ENCODE results near the gene AFF3. TPM values are rescaled to one million over a fixed set of nuclear protein-coding genes. Genes with fewer than 3 reads are reported as not detected.

AFF3 gene
- polyA plus RNA-seq, 1 donor (not counting 4 experiments of a cell fraction or from before 2014, with no cell fraction given) = not detected

DNA sequence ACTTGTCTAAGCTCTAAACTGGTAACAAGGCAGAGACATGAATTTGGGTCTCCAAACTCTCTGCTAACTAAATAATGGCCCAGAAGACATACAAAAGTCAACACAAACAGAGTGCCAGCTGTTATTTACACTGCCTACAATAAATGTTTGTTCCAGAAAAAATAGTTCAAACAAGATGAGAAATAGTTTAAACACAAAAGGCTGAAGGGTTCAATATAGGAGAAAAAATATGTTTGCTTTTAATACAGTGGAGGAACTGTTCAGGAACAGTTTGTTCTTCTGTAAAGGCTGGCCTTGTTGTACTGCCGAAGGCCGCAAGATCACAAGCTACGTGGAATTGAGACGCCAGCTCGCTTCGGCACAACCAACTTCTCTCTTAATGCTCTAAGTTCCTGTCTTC, 74.6 kb downstream of the AFF3 start:
- H2AFZ ChIP-seq (ENCODE audit: control insufficient read depth, low read length) = no peak overlapping the region
- dilution Hi-C loops (cut with MboI; ENCODE audit: extremely low pct_ligation_motif_present, low sequenced_read_pairs) = no loop called here
- H4K20me1 ChIP-seq (ENCODE audit: control insufficient read depth, extremely low read depth, insufficient read depth, low read length) = no peaks in the 10 kb centered on the region
- H3K9ac ChIP-seq (ENCODE audit: control insufficient read depth, extremely low read depth, insufficient read depth, low read length) = no peak overlapping the region
- H3K9me1 ChIP-seq (ENCODE audit: control insufficient read depth, extremely low read depth, insufficient read depth, low read length) = no peaks in the 10 kb centered on the region
- H3K36me3 ChIP-seq (ENCODE audit: control insufficient read depth in 2 of 2, extremely low read depth in 1 of 2, insufficient read depth in 2 of 2, low read length in 2 of 2) = no peaks in the 10 kb centered on the region
- no peak for FAIRE-seq
- H3K9me3 ChIP-seq (ENCODE audit: control insufficient read depth, low read depth, low read length) = no peaks in the 10 kb centered on the region
- H3K27ac ChIP-seq (ENCODE audit: control insufficient read depth, insufficient read depth, low read length) = no peak overlapping the region
- TF ChIP-seq, protein P1, sequence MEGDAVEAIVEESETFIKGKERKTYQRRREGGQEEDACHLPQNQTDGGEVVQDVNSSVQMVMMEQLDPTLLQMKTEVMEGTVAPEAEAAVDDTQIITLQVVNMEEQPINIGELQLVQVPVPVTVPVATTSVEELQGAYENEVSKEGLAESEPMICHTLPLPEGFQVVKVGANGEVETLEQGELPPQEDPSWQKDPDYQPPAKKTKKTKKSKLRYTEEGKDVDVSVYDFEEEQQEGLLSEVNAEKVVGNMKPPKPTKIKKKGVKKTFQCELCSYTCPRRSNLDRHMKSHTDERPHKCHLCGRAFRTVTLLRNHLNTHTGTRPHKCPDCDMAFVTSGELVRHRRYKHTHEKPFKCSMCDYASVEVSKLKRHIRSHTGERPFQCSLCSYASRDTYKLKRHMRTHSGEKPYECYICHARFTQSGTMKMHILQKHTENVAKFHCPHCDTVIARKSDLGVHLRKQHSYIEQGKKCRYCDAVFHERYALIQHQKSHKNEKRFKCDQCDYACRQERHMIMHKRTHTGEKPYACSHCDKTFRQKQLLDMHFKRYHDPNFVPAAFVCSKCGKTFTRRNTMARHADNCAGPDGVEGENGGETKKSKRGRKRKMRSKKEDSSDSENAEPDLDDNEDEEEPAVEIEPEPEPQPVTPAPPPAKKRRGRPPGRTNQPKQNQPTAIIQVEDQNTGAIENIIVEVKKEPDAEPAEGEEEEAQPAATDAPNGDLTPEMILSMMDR (optimal IDR thresholded peaks at IDR 0.05 in 1 of 3, IDR thresholded peaks at IDR 0.05 in 1 of 3, conservative IDR thresholded peaks at IDR 0.05 in 1 of 3; ENCODE audit: extremely low read depth in 1 of 3, insufficient read depth in 2 of 3, low read length in 3 of 3) = no peak
- TF ChIP-seq EZH2 (IDR thresholded peaks at IDR 0.05; ENCODE audit: low read length) = no peak
- H3K4me1 ChIP-seq (ENCODE audit: control insufficient read depth, extremely low read depth, insufficient read depth, low read length) = no peaks in the 10 kb centered on the region
- DNase-seq (ENCODE audit: low read depth, low spot score) = no peak
- no peak overlapping the region for H3K4me2 ChIP-seq (ENCODE audit: control insufficient read depth, extremely low read depth, insufficient read depth, low read depth, low read length)
- H3K79me2 ChIP-seq (ENCODE audit: control insufficient read depth, insufficient read depth, low read length) = no peaks in the 10 kb centered on the region
- H3K27me3 ChIP-seq (ENCODE audit: control insufficient read depth, extremely low read depth, insufficient read depth, low read length) = no peaks in the 10 kb centered on the region
- H3K4me3 ChIP-seq (ENCODE audit: control insufficient read depth in 2 of 3, extremely low read depth in 1 of 3, insufficient read depth in 2 of 3, low read depth in 1 of 3, low read length in 3 of 3) = no peak overlapping the region

DNA sequence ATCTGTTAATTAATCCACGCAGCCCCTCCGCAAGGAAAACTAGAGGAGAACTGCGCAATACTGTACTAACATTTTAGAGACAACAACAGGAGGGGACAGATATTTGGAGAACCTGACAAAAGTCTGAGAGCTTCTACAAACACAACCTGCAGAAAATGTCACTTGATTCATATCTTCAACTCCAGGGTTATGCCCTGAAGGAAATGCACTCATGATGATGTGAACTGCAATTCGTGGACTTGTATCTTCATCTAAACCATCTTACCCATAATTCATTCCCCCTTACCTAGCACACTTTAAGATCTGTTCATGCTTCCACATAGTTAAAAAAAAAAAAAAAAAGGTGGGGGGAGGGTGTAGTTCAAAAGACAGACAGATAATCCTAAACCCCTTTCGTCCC, 75.5 kb downstream of the AFF3 start:
- Histone ChIP-seq H3K27me3 (ENCODE audit: control insufficient read depth, extremely low read depth, insufficient read depth, low read length) (no peaks in the 10 kb centered on the region), H3K9ac (ENCODE audit: control insufficient read depth, extremely low read depth, insufficient read depth, low read length) (no peak overlapping the region), H4K20me1 (ENCODE audit: control insufficient read depth, extremely low read depth, insufficient read depth, low read length) (no peaks in the 10 kb centered on the region), H2AFZ (ENCODE audit: control insufficient read depth, low read length) (no peak overlapping the region), H3K4me1 (ENCODE audit: control insufficient read depth, extremely low read depth, insufficient read depth, low read length) (no peaks in the 10 kb centered on the region), H3K79me2 (ENCODE audit: control insufficient read depth, insufficient read depth, low read length) (no peaks in the 10 kb centered on the region), H3K9me1 (ENCODE audit: control insufficient read depth, extremely low read depth, insufficient read depth, low read length) (no peaks in the 10 kb centered on the region), H3K36me3 (ENCODE audit: control insufficient read depth in 2 of 2, extremely low read depth in 1 of 2, insufficient read depth in 2 of 2, low read length in 2 of 2) (no peaks in the 10 kb centered on the region), H3K4me3 (ENCODE audit: control insufficient read depth in 2 of 3, extremely low read depth in 1 of 3, insufficient read depth in 2 of 3, low read depth in 1 of 3, low read length in 3 of 3) (no peak overlapping the region), H3K27ac (ENCODE audit: control insufficient read depth, insufficient read depth, low read length) (no peak overlapping the region), H3K9me3 (ENCODE audit: control insufficient read depth, low read depth, low read length) (no peaks in the 10 kb centered on the region), H3K4me2 (ENCODE audit: control insufficient read depth, extremely low read depth, insufficient read depth, low read depth, low read length) (no peak overlapping the region)
- TF ChIP-seq, protein P1 (optimal IDR thresholded peaks at IDR 0.05 in 1 of 3, IDR thresholded peaks at IDR 0.05 in 1 of 3, conservative IDR thresholded peaks at IDR 0.05 in 1 of 3; ENCODE audit: extremely low read depth in 1 of 3, insufficient read depth in 2 of 3, low read length in 3 of 3) = no peak
- TF ChIP-seq EZH2 (IDR thresholded peaks at IDR 0.05; ENCODE audit: low read length) = no peak
- no peak for FAIRE-seq
- DNase-seq (ENCODE audit: low read depth, low spot score) = no peak
- dilution Hi-C loops (cut with MboI; ENCODE audit: extremely low pct_ligation_motif_present, low sequenced_read_pairs) = no loop called here

Data from keratinocyte (primary cell).